GM12878 (cell line): Measurements from ENCODE around the gene DENND1A. TPM values are rescaled to one million over a fixed set of nuclear protein-coding genes. Genes with fewer than 3 reads are reported as not detected.

Experiments
- ATAC-seq: fragments of 200-7000 bp; cut with Tn5 transposase; 3 replicates; pipeline ENCODE4 v1.9.1; 2020; ENCODE audit warnings: mild to moderate bottlenecking, moderate library complexity
- BruUV-seq: library from RNA; stranded (reverse); fragments of 400-500 nt; replicated peaks from 2 replicates; lab custom pipeline; 2021; lab: Mats Ljungman, UMichigan
- CTCF ChIA-PET: fragments of 300-600 bp; sonication (Branson Sonifier 250); formaldehyde crosslinking; extraction: SDS; loops from one replicate; lab custom pipeline; 2021; ENCODE audit warnings: inconsistent platforms; lab: Yijun Ruan, JAX
- POLR2A ChIA-PET: fragments of 350-600 bp; formaldehyde crosslinking; extraction: SDS; loops from one replicate; lab custom pipeline; 2021; ENCODE audit warnings: inconsistent platforms; lab: Charles Lee
- RAD21 ChIA-PET: fragments of 300-600 bp; sonication (Branson Sonifier 250); formaldehyde crosslinking; loops from one replicate; lab custom pipeline; 2023; ENCODE audit warnings: antibody characterized with exemption; ENCODE audit not compliant: unreplicated experiment; lab: Charles Lee
- SMC1A ChIA-PET: fragments of 300-600 bp; sonication (Branson Sonifier 250); formaldehyde crosslinking; loops from one replicate; lab custom pipeline; 2023; ENCODE audit not compliant: unreplicated experiment, uncharacterized antibody; lab: Charles Lee
- DNase-seq: peaks from one replicate; pipeline ENCODE4 v3.0.0-alpha.2; 2011; ENCODE audit warnings: low read depth, low spot score
- FAIRE-seq: peaks from 3 replicates; lab custom pipeline; 2011; peaks lifted over from hg19 to GRCh38; lab: Jason Lieb, UNC
- H2AFZ ChIP-seq: 2 replicates; pipeline ENCODE4 v1.6.0; 2011; ENCODE audit warnings: low read depth, low read length, control low read depth; ENCODE audit not compliant: control insufficient read depth
- H3K27ac ChIP-seq: 2 replicates; pipeline ENCODE4 v1.5.1; 2011; ENCODE audit warnings: control low read depth; ENCODE audit not compliant: control insufficient read depth, insufficient read depth
- H3K27me3 ChIP-seq, 2 experiments: replicated peaks in 1 of 2; 2 replicates each; pipeline versions ENCODE4 v1.6.0 to v1.6.1; 2011; ENCODE audit warnings: low read length in 1 of 2; ENCODE audit not compliant: control insufficient read depth in 2 of 2, insufficient read depth in 2 of 2
- H3K36me3 ChIP-seq, 2 experiments: 2 replicates each; pipeline ENCODE4 v1.5.1; 2011; ENCODE audit warnings: low read length in 1 of 2; ENCODE audit not compliant: control insufficient read depth in 2 of 2, insufficient read depth in 2 of 2
- H3K4me1 ChIP-seq: 2 replicates; pipeline ENCODE4 v1.6.1; 2011; ENCODE audit warnings: mild to moderate bottlenecking, low read length, moderate library complexity, mixed read lengths; ENCODE audit not compliant: control insufficient read depth, insufficient read depth
- H3K4me2 ChIP-seq: 2 replicates; pipeline ENCODE4 v1.6.0; 2011; ENCODE audit warnings: control low read depth; ENCODE audit not compliant: control insufficient read depth, insufficient read depth
- H3K4me3 ChIP-seq: fragments of 200-600 bp; sonication (generic); 2 replicates; pipeline ENCODE4 v1.5.1; 2016
- H3K79me2 ChIP-seq: 2 replicates; pipeline ENCODE4 v1.6.0; 2011; ENCODE audit warnings: low read length; ENCODE audit not compliant: control insufficient read depth, insufficient read depth
- H3K9ac ChIP-seq: 2 replicates; pipeline ENCODE4 v1.8.0; 2011; ENCODE audit warnings: low read length, control low read depth, mixed read lengths; ENCODE audit not compliant: control insufficient read depth, insufficient read depth
- H3K9me3 ChIP-seq: replicated peaks from 3 replicates; pipeline ENCODE4 v1.5.1; 2011; ENCODE audit warnings: mild to moderate bottlenecking, low read length; ENCODE audit not compliant: control insufficient read depth, insufficient read depth
- H4K20me1 ChIP-seq: 2 replicates; pipeline ENCODE4 v1.6.0; 2011; ENCODE audit not compliant: control insufficient read depth, insufficient read depth
- BHLHE40 ChIP-seq, 2 experiments: fragments of 450-650 bp in 1 of 2; IDR thresholded peaks; 2 replicates each; pipeline ENCODE4 v1.6.1; 2011 to 2017; ENCODE audit warnings: low read depth in 2 of 2, borderline replicate concordance in 1 of 2, improper control_type of control experiment in 1 of 2, low read length in 1 of 2, mild to moderate bottlenecking in 1 of 2
- EP300 ChIP-seq, 2 experiments: fragments of 150-350 bp in 1 of 2; IDR thresholded peaks; 2 replicates each; pipeline ENCODE4 v1.6.1; 2011 to 2012; ENCODE audit warnings: low read depth in 2 of 2, low read length in 2 of 2, borderline replicate concordance in 1 of 2, improper control_type of control experiment in 1 of 2, inconsistent platforms in 1 of 2; ENCODE audit not compliant: control insufficient read depth in 1 of 2
- PAX5 ChIP-seq: IDR thresholded peaks from 2 replicates; pipeline ENCODE4 v1.6.1; 2011; ENCODE audit warnings: low read depth, low read length, borderline replicate concordance
- RUNX3 ChIP-seq: IDR thresholded peaks from 2 replicates; pipeline ENCODE4 v1.6.1; 2012; ENCODE audit warnings: low read length, inconsistent platforms
- SIN3A ChIP-seq: IDR thresholded peaks from 2 replicates; pipeline ENCODE4 v1.6.1; 2012; ENCODE audit warnings: low read depth, low read length, improper control_type of control experiment
- SP1 ChIP-seq: IDR thresholded peaks from one replicate; pipeline ENCODE4 v1.6.1; 2011; ENCODE audit warnings: low read depth, low read length
- SRF ChIP-seq, 2 experiments: IDR thresholded peaks; 2 replicates each; pipeline ENCODE4 v1.6.1; 2011; ENCODE audit warnings: low read depth in 2 of 2, low read length in 2 of 2, mild to moderate bottlenecking in 1 of 2, moderate library complexity in 1 of 2
- TCF12 ChIP-seq: IDR thresholded peaks from 2 replicates; pipeline ENCODE4 v1.6.1; 2011; ENCODE audit warnings: low read depth, mild to moderate bottlenecking, low read length
- YY1 ChIP-seq: IDR thresholded peaks from 2 replicates; pipeline ENCODE4 v1.6.1; 2011; ENCODE audit warnings: low read depth, mild to moderate bottlenecking, low read length
- WGBS: methylation state at CpG from one replicate; pipeline ENCODE4 v1.1.6; 2016; ENCODE audit warnings: low lambda C conversion rate; ENCODE audit not compliant: insufficient replicate concordance, insufficient coverage; ENCODE audit errors: missing lambda C conversion rate; 5-methylcytosine and 5-hydroxymethylcytosine counted together
- in situ Hi-C: fragments of 300-500 bp; cut with MboI; formaldehyde crosslinking; loops from 9 replicates; pipeline ENCODE4 v1.14.3; 2018; ENCODE audit warnings: mixed read lengths
- intact Hi-C: fragments of 100-400 bp; cut with micrococcal nuclease; formaldehyde crosslinking; loops from one replicate; pipeline ENCODE4 v1.14.2; 2022; ENCODE audit not compliant: unreplicated experiment
- polyA plus RNA-seq, 11 experiments: library from polyadenylated mRNA; depleted of rRNA in 4 of 11; unstranded in 6 of 11; stranded (reverse) in 5 of 11; fragments of >200 nt; fragmentation: Nextera tagmentation in 4 of 11; fragmentation: Illumina TruSeq in 1 of 11; extraction: Ambion mirVana in 4 of 11; extraction: Trizol in 1 of 11; gene quantifications; 1 replicate in 1 of 11; 2 replicates in 10 of 11; pipeline versions ENCODE4 v1.2.1 to v1.2.3, GENCODE V29; 2011 to 2016; ENCODE audit warnings: inconsistent platforms in 2 of 11, missing spikeins in 2 of 11, low read depth in 1 of 11
- total RNA-seq, 4 experiments: library from RNA; depleted of rRNA in 3 of 4; stranded (reverse); fragments of >200 nt in 3 of 4; fragmentation: Illumina TruSeq in 1 of 4; extraction: Trizol in 1 of 4; gene quantifications; 2 replicates each; pipeline versions ENCODE4 v1.2.1 to v1.2.3, GENCODE V29; 2013 to 2021
- TF ChIP-seq, protein P1 (sequence below): IDR thresholded peaks from 2 replicates; pipeline ENCODE4 v1.6.1; 2012; ENCODE audit warnings: mild to moderate bottlenecking, low read depth, low read length
- TF ChIP-seq, protein P2 (sequence below): IDR thresholded peaks from 2 replicates; pipeline ENCODE4 v1.6.1; 2012; ENCODE audit warnings: improper control_type of control experiment, low read depth, low read length; ENCODE audit not compliant: insufficient replicate concordance
- TF ChIP-seq, protein P3 (sequence below): IDR thresholded peaks from 2 replicates; pipeline ENCODE4 v1.6.1; 2011; ENCODE audit warnings: low read depth, low read length, improper control_type of control experiment, borderline replicate concordance
- TF ChIP-seq, protein P4 (sequence below): fragments of 450-650 bp; IDR thresholded peaks from 2 replicates; pipeline ENCODE4 v1.6.1; 2016; ENCODE audit warnings: mild to moderate bottlenecking

Gene DENND1A
- total and polyA plus RNA-seq, 10 of the 15 experiments (the other 5 are each of a cell fraction or from before 2014, with no cell fraction given) = 14.1 to 48.6 (median 35.2) TPM

DNA sequence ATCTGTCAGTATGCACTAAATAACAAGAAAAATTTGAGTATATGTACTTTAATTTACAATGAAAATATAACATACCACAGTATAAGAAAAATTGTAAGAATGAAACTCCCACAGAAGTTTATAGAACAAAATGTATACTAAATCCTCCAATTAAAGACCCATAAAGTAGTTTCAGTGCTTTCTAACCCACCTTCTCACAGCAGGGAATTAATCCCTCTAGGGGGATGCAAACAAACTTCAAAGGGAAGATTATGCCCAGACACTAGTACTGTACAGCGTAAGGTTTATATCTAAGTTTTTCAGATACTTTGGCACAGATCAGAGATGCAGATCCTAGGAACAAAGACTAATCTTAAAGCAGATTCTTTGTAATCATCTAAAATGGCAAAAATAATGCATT lies 57.2 kb downstream of the DENND1A start:
- CTCF ChIA-PET = interaction anchor here (1.1 to 2.7 kb wide), 4 partner anchors 11 to 211 kb away, joined by 3 to 16 read pairs (median 4); no protein-coding TSS in a partner anchor
- in situ Hi-C loops = no loop called here
- TF ChIP-seq, protein P1, sequence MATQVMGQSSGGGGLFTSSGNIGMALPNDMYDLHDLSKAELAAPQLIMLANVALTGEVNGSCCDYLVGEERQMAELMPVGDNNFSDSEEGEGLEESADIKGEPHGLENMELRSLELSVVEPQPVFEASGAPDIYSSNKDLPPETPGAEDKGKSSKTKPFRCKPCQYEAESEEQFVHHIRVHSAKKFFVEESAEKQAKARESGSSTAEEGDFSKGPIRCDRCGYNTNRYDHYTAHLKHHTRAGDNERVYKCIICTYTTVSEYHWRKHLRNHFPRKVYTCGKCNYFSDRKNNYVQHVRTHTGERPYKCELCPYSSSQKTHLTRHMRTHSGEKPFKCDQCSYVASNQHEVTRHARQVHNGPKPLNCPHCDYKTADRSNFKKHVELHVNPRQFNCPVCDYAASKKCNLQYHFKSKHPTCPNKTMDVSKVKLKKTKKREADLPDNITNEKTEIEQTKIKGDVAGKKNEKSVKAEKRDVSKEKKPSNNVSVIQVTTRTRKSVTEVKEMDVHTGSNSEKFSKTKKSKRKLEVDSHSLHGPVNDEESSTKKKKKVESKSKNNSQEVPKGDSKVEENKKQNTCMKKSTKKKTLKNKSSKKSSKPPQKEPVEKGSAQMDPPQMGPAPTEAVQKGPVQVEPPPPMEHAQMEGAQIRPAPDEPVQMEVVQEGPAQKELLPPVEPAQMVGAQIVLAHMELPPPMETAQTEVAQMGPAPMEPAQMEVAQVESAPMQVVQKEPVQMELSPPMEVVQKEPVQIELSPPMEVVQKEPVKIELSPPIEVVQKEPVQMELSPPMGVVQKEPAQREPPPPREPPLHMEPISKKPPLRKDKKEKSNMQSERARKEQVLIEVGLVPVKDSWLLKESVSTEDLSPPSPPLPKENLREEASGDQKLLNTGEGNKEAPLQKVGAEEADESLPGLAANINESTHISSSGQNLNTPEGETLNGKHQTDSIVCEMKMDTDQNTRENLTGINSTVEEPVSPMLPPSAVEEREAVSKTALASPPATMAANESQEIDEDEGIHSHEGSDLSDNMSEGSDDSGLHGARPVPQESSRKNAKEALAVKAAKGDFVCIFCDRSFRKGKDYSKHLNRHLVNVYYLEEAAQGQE = no peak
- TF ChIP-seq SP1 (no peak), RUNX3 (no peak), TCF12 (no peak), SRF (IDR thresholded peaks at IDR 0.05; ENCODE audit: low read depth in 2 of 2, low read length in 2 of 2) (no peak), SIN3A (no peak), YY1 (no peak), PAX5 (no peak), BHLHE40 (IDR thresholded peaks at IDR 0.05; ENCODE audit: borderline replicate concordance in 1 of 2, low read depth in 2 of 2, low read length in 1 of 2) (no peak), EP300 (IDR thresholded peaks at IDR 0.05; ENCODE audit: borderline replicate concordance in 1 of 2, control insufficient read depth in 1 of 2, low read depth in 2 of 2, low read length in 2 of 2) (no peak)
- TF ChIP-seq, protein P2, sequence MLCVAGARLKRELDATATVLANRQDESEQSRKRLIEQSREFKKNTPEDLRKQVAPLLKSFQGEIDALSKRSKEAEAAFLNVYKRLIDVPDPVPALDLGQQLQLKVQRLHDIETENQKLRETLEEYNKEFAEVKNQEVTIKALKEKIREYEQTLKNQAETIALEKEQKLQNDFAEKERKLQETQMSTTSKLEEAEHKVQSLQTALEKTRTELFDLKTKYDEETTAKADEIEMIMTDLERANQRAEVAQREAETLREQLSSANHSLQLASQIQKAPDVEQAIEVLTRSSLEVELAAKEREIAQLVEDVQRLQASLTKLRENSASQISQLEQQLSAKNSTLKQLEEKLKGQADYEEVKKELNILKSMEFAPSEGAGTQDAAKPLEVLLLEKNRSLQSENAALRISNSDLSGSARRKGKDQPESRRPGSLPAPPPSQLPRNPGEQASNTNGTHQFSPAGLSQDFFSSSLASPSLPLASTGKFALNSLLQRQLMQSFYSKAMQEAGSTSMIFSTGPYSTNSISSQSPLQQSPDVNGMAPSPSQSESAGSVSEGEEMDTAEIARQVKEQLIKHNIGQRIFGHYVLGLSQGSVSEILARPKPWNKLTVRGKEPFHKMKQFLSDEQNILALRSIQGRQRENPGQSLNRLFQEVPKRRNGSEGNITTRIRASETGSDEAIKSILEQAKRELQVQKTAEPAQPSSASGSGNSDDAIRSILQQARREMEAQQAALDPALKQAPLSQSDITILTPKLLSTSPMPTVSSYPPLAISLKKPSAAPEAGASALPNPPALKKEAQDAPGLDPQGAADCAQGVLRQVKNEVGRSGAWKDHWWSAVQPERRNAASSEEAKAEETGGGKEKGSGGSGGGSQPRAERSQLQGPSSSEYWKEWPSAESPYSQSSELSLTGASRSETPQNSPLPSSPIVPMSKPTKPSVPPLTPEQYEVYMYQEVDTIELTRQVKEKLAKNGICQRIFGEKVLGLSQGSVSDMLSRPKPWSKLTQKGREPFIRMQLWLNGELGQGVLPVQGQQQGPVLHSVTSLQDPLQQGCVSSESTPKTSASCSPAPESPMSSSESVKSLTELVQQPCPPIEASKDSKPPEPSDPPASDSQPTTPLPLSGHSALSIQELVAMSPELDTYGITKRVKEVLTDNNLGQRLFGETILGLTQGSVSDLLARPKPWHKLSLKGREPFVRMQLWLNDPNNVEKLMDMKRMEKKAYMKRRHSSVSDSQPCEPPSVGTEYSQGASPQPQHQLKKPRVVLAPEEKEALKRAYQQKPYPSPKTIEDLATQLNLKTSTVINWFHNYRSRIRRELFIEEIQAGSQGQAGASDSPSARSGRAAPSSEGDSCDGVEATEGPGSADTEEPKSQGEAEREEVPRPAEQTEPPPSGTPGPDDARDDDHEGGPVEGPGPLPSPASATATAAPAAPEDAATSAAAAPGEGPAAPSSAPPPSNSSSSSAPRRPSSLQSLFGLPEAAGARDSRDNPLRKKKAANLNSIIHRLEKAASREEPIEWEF = no peak
- TF ChIP-seq, protein P3, sequence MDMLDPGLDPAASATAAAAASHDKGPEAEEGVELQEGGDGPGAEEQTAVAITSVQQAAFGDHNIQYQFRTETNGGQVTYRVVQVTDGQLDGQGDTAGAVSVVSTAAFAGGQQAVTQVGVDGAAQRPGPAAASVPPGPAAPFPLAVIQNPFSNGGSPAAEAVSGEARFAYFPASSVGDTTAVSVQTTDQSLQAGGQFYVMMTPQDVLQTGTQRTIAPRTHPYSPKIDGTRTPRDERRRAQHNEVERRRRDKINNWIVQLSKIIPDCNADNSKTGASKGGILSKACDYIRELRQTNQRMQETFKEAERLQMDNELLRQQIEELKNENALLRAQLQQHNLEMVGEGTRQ = no peak
- TF ChIP-seq, protein P4, sequence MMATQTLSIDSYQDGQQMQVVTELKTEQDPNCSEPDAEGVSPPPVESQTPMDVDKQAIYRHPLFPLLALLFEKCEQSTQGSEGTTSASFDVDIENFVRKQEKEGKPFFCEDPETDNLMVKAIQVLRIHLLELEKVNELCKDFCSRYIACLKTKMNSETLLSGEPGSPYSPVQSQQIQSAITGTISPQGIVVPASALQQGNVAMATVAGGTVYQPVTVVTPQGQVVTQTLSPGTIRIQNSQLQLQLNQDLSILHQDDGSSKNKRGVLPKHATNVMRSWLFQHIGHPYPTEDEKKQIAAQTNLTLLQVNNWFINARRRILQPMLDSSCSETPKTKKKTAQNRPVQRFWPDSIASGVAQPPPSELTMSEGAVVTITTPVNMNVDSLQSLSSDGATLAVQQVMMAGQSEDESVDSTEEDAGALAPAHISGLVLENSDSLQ = no peak

More for the DNA sequence above, 57.2 kb downstream of the DENND1A start:
- ChIA-PET POLR2A (interaction anchor here (0.6 to 1.5 kb wide), 3 partner anchors 9 to 48 kb away, joined by 3 to 5 read pairs (median 3); no protein-coding TSS in a partner anchor), RAD21 (interaction anchor here (0.8 to 1.6 kb wide), 5 partner anchors 11 to 166 kb away, joined by 3 to 5 read pairs (median 3); no protein-coding TSS in a partner anchor), SMC1A (interaction anchor here (1.0 to 4.9 kb wide), 9 partner anchors 10 to 235 kb away, joined by 3 to 42 read pairs (median 7); no protein-coding TSS in a partner anchor)
- peaks cover 5% of the 10 kb centered on the region for H3K79me2 ChIP-seq
- H3K27ac ChIP-seq = no peak overlapping the region
- 100% methylated on average over 1 of the region's 1 CpG for WGBS
- H3K36me3 ChIP-seq = peaks cover 3 to 7% of the 10 kb centered on the region in 2 experiments
- DNase-seq (no peak), ATAC-seq (no peak), FAIRE-seq (no peak)
- intact Hi-C loops = no loop called here
- BruUV-seq = no TSS peak
- no peaks in the 10 kb centered on the region for H3K9me3 ChIP-seq
- H3K9ac ChIP-seq = no peak overlapping the region
- H2AFZ ChIP-seq = no peak overlapping the region
- no peaks in the 10 kb centered on the region for H4K20me1 ChIP-seq
- peaks cover 3% of the 10 kb centered on the region for H3K4me1 ChIP-seq
- H3K4me3 ChIP-seq = no peak overlapping the region
- H3K27me3 ChIP-seq = no peaks in the 10 kb centered on the region
- H3K4me2 ChIP-seq = no peak overlapping the region
